ENCODE data around the gene CERS3.

CERS3 gene

GRCh38 chr15:100529556-100529955, 806 bp upstream of the CERS3 start:
- no peak for DNase-seq (ENCODE audit: low read depth)

GRCh38 chr15:100526027-100526481, 2.7 kb downstream of the CERS3 start:
- no peak for DNase-seq (ENCODE audit: low read depth)

GRCh38 chr15:100525436-100525835, 3.3 kb downstream of the CERS3 start:
- no peak for DNase-seq (ENCODE audit: low read depth)

GRCh38 chr15:100524326-100524725, 4.4 kb downstream of the CERS3 start:
- DNase-seq (ENCODE audit: low read depth) = no peak

GRCh38 chr15:100521907-100522306, 6.8 kb downstream of the CERS3 start:
- DNase-seq (ENCODE audit: low read depth) = no peak

GRCh38 chr15:100520132-100520921, 8.4 kb downstream of the CERS3 start:
- no peak for DNase-seq (ENCODE audit: low read depth)

- no peak for DNase-seq (ENCODE audit: low read depth)
Measured at GRCh38 chr15:100517846-100518245, 10.9 kb downstream of the CERS3 start.

GRCh38 chr15:100516643-100517512, 11.9 kb downstream of the CERS3 start:
- DNase-seq (ENCODE audit: low read depth) = no peak

GRCh38 chr15:100515758-100516157, 13.0 kb downstream of the CERS3 start:
- DNase-seq (ENCODE audit: low read depth) = no peak

- no peak for DNase-seq (ENCODE audit: low read depth)
Measured at GRCh38 chr15:100508641-100509300, 20.0 kb downstream of the CERS3 start.

- no peak for DNase-seq (ENCODE audit: low read depth)
Measured at GRCh38 chr15:100502651-100503050, 26.1 kb downstream of the CERS3 start.

GRCh38 chr15:100501117-100501516, 27.6 kb downstream of the CERS3 start:
- no peak for DNase-seq (ENCODE audit: low read depth)

- DNase-seq (ENCODE audit: low read depth) = no peak
Measured at GRCh38 chr15:100500226-100500990, 28.3 kb downstream of the CERS3 start.

- DNase-seq (ENCODE audit: low read depth) = no peak
Measured at GRCh38 chr15:100495861-100496260, 32.9 kb downstream of the CERS3 start.

GRCh38 chr15:100493213-100493612, 35.5 kb downstream of the CERS3 start:
- no peak for DNase-seq (ENCODE audit: low read depth)

GRCh38 chr15:100484443-100484842, 44.3 kb downstream of the CERS3 start:
- no peak for DNase-seq (ENCODE audit: low read depth)

GRCh38 chr15:100483370-100483769, 45.4 kb downstream of the CERS3 start:
- no peak for DNase-seq (ENCODE audit: low read depth)

- DNase-seq (ENCODE audit: low read depth) = no peak
Measured at GRCh38 chr15:100476805-100477204, 51.9 kb downstream of the CERS3 start.

- no peak for DNase-seq (ENCODE audit: low read depth)
Measured at GRCh38 chr15:100472736-100473135, 56.0 kb downstream of the CERS3 start.

GRCh38 chr15:100471933-100472332, 56.8 kb downstream of the CERS3 start:
- no peak for DNase-seq (ENCODE audit: low read depth)

GRCh38 chr15:100468285-100468684, 60.5 kb downstream of the CERS3 start:
- no peak for DNase-seq (ENCODE audit: low read depth)

- DNase-seq (ENCODE audit: low read depth) = no peak
Measured at GRCh38 chr15:100466073-100466472, 62.7 kb downstream of the CERS3 start.

All from activated gamma-delta T cell treated with anti-CD3 and anti-CD28 coated beads, Interleukin-2, amount 50 U/mL, for 16 hours (primary cell).